HG03432 (cell line): Measurements from ENCODE around the gene KLF8.
"Not testable (repeated sequence)": the region's sequence is repeated elsewhere in the genome, so short reads cannot be mapped to it uniquely, and the experiment has no call there.

Experiments
- ATAC-seq: cut with Tn5 transposase; IDR thresholded peaks from one replicate; pipeline ENCODE4 v1.9.1; 2021; ENCODE audit warnings: mild to moderate bottlenecking, moderate library complexity; ENCODE audit not compliant: unreplicated experiment

The KLF8 gene

DNA sequence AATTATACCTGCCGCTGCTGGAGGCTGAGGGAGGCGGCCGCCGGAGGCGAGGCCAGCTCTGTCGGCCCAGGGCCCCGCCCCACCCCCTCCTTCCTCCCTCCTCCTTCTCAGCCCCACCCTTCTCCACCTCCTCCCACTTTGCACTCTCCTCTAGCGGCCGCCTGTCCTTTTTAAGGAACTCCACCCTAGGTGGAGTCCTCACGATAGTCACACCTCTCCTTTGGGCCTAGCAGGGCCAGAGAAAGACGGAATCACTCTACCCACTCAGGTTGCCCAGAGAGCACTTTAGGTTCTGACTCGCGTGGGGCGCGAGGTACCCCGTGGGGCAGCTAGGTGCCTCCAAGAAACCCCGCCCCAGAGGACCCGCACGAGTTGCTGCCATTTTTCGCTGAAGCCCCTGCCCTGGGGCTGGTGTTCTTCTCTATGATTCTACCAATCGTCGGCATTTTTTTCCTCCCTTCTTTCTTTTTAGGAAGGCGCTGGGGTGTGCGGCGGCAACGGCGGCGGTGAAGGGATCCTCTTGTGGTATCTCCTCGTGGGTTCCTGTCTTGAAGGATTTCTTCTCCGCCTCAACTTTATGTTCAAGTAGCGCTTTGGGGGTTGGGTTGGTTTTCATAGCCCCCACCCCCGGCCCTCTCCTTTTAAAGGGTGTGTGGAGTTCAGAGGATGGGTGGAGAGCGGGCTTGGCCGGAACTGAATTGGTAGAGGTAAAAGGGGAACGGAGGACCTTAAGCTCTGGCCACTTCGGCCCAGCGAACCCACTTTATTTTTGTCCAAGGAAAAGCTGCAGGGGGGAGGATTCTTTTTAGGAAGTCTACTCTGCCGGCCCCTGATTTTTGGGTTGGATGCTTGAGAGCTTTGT is at the start of gene KLF8:
Gene KLF8, plus strand, starts transcription at position 136 of the 862 bp plus-strand sequence. CDS start 979 bp downstream, outside the sequence.
- ATAC-seq, result peak; percentile 79

DNA sequence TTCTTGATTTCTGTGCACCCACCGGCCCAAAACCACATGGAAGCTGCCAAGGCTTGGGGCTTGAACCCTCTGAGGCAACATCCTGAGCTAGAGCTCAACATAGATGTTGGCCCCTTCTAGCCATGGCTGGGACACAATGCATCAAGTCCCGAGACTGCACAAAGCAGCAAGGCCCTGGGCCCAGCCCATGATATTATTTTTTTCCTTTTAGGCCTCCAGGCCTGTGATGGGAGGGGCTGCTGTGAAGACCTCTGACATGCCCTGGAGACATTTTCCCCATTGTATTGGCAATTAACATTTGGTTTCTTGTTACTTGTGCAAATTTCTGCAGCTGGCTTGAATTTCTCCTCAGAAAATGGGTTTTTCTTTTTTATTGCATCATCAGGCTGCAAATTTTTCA is 25.2 kb upstream of the KLF8 start:
- not testable (repeated sequence) for ATAC-seq

DNA sequence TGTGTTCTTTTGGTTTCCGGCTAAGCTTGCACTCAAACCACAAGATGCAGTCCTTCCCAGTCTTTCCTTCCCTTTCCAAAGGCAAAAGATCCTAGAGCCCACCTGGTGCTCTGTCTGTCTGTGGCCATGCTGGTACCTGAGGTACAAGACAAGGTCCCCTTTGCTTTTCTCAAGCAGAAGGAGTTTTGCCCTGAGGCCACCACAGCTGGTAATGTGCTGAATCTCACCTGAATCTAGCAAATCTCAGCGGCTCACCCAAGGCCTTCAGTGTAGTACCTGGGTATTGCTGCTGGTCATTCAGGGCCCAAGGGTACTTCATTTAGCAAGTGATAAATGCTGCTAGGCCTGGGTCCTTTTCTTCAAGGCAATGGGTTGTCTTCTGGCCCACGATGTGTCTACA is 20.5 kb upstream of the KLF8 start:
- ATAC-seq, result no peak

DNA sequence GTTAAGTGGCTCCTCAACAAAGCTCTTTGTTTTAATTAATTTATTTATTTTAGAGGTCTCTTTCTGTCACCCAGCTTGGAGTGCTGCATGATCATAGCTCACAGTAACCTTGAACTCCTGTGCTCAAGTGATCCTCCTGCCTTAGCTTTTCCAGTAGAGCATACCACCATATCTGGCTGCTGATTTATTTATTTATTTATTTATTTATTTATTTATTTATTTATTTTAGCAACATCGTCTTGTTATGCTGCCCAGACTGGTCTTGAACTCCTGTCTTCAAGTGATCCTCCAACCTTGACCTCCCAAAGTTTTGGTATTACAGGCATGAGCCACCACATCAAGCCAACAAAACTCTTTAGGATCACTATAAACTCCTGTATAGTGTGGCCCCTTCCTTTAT is 15.8 kb upstream of the KLF8 start:
- no peak for ATAC-seq

DNA sequence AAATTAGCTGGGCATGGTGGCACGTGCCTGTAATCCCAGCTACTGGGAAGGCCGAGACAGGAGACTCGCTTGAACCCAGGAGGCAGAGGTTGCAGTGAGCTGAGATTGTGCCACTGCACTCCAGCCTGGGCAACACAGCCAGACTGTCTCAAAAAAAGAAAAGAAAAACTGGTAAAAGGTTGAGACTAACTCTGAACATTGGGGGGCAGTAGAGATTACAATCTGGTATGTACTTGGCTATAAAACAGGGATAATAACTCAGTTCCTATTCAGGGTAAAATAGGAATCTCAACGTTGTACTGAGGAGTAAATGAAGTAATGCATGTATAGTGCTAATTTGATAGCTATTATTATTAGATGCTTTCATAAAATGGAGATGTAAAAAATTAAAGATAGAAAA is 12.5 kb upstream of the KLF8 start:
- ATAC-seq, result no peak

DNA sequence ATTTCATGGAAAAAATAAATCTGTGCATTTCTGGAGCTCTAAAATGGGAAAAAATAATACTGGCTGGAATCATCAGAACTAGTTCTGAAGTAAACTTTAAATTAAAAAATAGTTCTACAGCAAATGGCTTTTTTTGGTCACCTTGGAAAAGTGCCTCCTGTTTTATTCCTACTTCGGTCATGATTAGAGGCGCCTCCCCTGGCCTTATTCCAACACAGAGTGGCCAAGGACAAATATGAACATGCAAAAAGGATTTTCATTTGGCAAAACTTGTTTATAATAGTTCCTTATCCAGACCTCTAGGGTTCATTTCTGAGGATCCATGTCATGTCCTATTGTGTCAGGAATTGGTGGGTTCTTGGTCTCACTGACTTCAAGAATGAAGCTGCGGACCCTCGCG is 11.1 kb upstream of the KLF8 start:
- no peak for ATAC-seq

DNA sequence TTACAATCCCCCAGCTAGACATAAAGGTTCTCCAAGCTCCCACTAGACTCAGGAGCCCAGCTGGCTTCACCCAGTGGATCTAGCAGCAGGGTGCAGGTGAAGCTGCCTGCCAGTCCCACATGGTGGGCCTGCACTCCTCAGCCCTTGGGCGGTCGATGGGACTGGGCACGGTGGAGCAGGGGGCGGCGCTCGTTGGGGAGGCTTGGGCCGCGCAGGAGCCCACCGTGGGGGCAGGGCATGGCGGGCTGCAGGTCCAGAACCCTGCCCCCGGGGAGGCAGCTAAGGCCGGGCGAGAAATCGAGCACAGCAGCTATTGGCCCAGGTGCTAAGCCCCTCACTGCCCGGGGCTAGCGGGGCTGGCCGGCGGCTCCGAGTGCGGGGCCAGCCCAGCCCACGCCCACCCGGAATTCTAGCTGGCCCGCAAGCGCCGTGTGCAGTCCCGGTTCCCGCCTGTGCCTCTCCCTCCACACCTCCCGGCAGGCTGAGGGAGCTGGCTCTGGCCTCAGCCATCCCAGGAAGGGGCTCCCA is 9.6 kb upstream of the KLF8 start:
- no peak for ATAC-seq

DNA sequence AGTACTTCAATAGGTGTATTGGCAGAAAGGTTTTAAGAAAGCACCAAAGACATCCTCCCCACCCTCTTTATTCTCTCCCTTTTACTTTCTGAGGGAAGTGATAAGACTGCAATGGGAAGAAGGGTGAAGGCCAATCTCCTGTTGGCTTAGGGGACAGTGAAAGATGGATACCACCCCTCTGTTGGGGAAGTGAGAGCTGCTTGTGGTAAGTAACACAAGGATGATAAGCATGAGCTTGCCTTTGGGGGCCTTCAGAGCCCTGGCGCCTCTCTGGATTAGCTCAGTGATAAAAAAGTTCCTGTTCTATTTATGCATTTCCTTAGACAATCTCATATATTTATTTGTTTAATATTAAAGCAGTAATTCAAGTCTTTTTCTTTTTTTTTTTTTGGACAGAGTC is 5.2 kb upstream of the KLF8 start:
- ATAC-seq, result no peak

DNA sequence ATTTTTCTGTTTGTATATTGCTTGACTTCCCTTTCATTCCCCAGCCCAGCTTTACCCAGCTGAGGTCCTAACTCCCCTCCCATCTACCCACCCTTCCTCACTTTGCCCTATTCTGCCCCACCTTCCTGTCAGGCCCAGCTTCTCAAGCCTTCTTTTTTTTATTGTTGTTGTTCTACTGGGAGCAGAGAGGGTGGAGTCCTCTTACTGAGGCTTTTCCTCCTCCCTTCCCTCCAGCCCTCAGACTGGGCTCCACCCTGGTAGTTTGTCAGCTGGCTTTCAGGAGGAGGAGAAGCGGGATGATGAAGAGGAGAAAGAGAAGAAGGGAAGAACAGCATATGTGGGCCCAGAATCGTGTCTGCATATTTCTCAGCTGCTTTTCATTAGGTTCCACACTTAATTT is 3.2 kb upstream of the KLF8 start:
- ATAC-seq, result no peak

DNA sequence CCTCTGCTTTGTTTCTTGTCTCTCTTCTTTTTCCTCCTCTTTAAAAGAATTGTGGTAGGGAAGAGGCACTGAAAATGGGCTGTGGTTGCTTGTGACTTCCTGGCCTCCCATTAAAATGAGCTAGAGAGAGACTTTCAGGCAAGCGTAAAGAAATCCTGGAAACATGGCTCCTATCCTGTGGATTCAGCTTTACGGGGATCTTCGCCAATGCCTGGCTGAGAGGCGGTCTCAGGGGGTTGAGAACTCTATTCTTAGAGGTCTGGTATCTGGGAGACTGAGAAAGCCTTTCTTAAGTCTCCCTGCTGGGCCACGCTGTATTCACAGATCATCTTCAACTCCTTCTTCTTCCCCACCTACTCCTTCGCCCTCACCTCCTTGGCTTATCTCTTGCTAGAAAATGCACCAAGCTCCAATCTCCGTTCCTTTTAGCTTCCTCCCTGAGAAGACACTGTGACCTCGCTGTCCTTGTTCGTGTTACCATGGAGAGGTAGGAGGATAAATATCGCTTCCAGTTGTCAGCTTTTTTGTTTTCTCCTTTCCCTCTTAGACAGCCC is 542 bp upstream of the KLF8 start:
- ATAC-seq, result no peak

DNA sequence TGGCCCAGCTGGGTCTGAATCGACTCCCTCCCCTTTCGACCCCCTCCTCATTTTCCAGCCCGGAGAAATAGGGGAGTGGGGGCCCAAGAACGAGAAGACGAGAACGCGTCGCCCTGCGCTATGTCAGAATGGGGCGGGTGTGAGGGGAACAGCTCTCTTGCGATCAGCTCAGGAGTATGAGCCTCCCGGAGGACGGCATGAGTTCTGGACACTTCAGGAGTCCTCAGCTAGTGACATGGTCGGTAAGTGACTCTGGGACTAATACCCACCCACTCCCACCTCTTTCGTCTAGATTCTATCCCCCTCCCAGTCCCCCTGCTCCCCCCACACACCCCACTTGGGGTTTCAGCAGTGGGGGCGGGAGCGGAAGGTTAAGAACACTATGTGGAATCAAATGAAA is 944 bp downstream of the KLF8 start:
- ATAC-seq, result peak; percentile 11

DNA sequence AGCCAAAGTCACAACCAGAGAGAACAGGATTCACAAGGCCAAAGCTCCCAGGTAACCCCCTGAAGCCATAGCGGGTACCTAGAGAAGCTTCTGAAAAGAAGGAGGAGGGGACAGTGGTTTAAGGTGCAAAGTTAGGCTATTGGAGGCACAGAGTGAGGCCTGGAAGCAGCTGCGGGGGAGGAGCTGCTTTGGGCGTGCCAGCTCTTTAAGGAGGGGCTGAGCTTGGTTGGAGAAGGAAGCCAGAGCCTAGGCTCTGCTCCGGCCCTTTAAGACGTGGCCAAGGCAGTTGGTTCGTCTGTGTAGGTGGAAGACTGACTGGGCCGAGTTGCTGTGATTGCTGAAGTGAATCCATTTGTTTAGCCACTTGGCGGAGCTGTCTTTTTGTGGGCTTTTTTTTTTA is 1.5 kb downstream of the KLF8 start:
- ATAC-seq, result peak; percentile 92

DNA sequence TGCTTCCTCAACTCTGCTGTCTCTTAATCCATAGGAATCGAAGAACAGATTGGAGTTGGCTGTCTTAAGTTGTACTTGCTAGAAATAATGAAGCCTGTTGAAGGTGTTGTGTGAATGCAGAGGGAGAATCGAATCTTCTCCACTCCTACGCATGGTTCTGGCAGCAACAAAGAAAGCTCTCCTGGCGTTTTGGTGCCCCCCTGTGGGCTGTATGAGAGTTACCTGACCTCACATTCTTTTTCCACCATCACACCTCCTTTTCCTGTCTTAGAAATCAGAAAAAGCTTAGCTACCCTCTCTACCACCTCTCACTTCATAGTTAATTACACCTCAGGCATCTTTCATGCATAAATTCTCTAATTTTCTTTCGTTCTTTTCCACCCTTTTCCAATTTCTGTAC is 16.3 kb downstream of the KLF8 start:
- peak; percentile 87 for ATAC-seq

DNA sequence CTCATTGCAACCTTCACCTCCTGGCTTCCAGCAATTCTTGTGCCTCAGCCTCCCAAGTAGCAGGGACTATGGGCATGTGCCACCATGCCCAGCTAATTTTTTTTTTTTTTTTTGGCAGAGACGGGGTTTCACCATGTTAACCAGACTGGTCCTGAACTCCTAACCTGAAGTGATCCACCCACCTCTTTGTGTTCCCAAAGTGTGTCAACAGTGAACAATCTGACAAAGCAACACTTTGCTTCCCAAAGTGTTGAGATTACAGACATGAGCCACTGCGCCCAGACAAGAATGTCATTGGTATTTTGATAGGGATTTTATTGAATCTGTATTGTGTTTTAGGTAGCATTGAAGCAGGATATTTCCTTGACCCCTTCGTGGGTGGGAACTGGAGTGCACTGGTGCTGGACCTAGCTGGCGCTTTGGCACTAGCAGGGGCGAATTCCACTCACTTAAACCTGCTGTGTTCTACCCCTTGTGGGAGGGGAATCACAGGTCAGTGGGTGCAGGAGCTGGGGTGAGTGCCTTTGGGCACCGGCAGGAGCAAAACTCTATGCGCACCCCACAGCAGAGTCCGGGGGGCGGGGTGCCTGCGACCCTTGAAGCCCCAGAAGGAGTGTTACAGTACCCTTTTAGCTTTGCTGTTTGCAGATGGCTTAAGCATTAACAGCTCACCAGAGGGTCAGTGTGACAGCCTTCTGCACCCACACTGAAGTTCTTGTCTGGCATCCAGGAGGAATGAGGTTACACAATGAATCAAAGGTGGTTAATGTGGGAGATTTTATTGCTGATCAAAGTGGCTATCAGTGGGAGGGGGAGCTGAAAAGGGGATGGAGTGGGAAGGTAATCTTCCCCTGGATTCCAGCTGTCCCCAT is 21.9 kb downstream of the KLF8 start:
- ATAC-seq, result no peak

DNA sequence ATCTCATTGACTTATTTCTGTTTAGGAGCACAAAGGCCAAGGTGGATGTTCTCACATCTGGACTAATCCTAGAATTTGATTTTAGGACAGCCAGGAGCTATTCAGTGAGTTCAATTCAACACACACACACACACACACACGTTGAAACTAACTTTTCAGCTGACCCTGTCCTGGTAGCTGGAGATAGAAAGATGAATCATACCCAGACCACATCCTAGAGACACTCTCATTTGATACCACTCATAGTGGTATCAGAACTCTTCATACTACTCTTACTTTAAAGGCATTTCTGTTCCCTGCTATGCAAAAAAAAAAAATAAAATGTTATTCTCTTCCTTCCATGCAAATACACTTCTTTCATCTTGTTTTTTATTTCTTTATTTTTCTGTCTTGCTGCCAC is 36.7 kb downstream of the KLF8 start:
- ATAC-seq, result peak; percentile 100

DNA sequence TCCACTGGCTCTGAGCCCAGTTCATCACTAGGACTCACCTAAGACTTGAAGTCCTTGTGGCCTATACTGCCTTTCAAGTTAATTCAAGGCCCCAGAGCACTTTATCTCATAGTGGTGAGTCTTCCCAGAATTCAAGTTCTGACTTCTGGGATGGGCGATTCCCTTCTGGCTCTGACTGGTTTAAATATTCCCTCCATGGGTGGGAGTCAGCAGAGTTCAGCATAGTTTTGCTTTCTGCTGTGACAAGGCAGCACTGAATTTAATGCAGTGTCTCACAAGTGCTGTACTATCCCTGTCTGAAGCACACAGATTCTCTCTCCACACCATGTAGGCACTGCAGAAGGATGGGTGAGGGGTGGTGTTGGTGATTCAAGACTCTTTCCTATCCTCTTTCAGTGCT is 46.5 kb downstream of the KLF8 start:
- ATAC-seq, result no peak

DNA sequence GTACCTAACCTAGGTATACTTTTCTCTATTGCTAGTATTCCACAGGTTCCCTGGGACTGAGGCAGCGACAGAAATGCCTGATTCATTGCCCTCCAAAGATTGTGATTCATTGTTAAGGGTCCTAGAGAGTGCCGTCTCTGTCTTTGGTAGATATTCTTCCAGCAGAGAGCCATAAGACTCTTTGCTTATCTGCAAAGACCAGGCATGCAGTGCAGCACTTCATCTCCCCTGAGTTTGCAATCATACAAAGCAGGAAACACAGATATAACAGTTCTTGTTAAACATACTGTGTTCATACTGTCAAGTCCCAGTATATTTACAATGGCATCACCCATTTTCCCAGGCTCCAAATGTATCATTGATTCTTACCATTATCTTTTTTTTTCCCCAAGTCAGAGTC is 47.7 kb downstream of the KLF8 start:
- ATAC-seq, result no peak

DNA sequence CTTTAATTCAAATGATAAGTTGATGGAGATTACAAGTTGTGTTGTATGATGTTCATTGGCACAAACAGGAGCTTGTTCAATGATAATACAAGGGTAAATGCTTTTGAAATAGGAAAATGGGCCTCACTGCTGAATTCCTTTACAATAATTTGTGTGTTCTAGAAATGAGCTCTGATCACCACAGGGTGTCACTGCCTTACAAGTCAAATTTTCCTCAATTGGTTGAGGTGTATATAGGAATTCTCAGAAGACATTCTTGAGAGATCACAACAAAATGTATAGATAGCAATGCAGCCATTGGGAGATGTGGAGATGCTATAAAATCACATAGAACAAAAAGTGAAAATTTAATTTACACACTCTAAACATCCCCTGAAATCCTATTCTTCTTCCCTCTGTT is 49.6 kb downstream of the KLF8 start:
- no peak for ATAC-seq

DNA sequence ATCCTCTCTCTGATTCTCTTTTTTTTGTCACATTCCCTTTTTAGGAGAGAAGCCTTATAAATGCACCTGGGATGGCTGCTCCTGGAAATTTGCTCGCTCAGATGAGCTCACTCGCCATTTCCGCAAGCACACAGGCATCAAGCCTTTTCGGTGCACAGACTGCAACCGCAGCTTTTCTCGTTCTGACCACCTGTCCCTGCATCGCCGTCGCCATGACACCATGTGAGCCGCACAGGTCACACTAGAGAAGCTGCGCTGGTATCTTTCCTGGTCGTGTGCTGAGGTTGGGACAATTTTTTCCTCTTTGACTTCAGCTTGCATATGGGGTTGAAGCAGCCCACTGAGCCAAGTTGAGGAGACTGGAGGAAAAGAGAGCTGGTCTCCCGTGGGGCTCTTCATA is 52.1 kb downstream of the KLF8 start:
- no peak for ATAC-seq

DNA sequence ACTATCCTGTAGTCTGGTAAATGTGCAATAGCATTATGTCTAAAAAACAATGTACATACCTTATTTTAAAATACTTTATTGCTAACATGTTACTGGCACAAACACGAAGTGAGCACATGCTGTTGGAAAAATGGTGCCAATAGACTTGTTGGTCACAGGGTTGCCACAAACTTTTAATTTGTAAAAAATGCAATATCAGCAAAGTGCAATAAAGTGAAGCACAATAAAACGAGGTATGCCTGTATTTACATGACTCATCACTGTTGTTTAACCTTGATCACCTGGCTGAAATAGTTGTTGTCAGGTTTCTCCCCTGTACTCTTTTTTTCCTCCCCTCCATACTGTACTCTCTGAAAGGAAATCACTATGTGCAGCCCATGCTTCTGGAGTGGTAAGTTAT is 56.5 kb downstream of the KLF8 start:
- no peak for ATAC-seq

DNA sequence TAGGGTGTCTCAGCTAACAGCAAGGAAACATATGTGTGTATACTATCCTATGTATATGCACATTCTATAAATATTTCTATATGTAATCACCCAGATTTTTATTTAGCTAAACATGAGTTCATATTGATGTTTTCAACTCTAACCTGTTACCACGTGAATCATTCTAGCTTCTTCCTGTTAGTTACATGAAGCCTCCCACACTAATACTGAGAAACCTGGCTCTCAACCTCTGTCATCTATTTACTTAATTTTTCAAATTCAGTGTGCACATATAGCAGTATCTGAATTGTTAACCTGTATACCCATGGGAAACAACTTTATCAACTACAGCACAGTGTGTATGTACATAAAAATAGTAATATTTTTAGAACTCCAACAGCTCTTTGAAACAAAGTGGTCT is 57.3 kb downstream of the KLF8 start:
- no peak for ATAC-seq

DNA sequence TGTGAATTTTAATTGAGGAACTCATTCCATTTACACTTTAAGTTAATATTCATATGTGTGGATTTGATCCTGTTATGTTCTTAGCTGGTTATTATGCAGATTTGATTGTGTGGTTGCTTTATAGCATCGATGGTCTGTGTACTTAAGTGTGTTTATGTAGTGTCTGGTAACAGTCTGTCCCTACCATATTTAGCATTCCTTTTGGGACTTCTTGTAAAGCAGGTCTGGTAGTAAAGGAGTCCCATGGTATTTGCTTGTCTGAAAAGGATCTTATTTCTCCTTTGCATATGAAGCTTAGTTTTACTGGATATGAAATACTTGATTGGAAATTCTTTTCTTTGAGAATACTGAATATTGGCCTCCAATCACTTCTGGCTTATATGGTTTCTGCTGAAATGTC is 76.6 kb downstream of the KLF8 start:
- ATAC-seq, result no peak
